ENCODE results near the gene ETS1.
A peak's percentile ranks its signal among the peaks of the same experiment; 100 is the strongest.

The ETS1 gene

GRCh38 chr11:128515826-128516778 is 71.3 kb downstream of the ETS1 start:
- DNase-seq, result no peak

- DNase-seq, result no peak
These were observed 72.3 kb downstream of the ETS1 start for GRCh38 chr11:128515086-128515485.

GRCh38 chr11:128513915-128514681 is 73.3 kb downstream of the ETS1 start:
- DNase-seq, result no peak

GRCh38 chr11:128512474-128512996 is 74.8 kb downstream of the ETS1 start:
- DNase-seq, result peak in 1 of 4 experiments; percentile 25

GRCh38 chr11:128511712-128512111 is 75.6 kb downstream of the ETS1 start:
- no peak for DNase-seq

- DNase-seq, result no peak
These were observed 77.6 kb downstream of the ETS1 start for GRCh38 chr11:128509621-128510389.

- DNase-seq, result no peak
These were observed 78.4 kb downstream of the ETS1 start for GRCh38 chr11:128508770-128509510.

- DNase-seq, result no peak
These were observed 79.4 kb downstream of the ETS1 start for GRCh38 chr11:128507936-128508335.

GRCh38 chr11:128506999-128507611 is 80.3 kb downstream of the ETS1 start:
- DNase-seq, result no peak

- no peak for DNase-seq
These were observed 81.0 kb downstream of the ETS1 start for GRCh38 chr11:128506356-128506755.

- DNase-seq, result no peak
These were observed 81.8 kb downstream of the ETS1 start for GRCh38 chr11:128505449-128506065.

GRCh38 chr11:128504486-128504885 is 82.9 kb downstream of the ETS1 start:
- DNase-seq, result no peak

- no peak for DNase-seq
These were observed 83.9 kb downstream of the ETS1 start for GRCh38 chr11:128503245-128503991.

GRCh38 chr11:128502726-128503125 is 84.6 kb downstream of the ETS1 start:
- DNase-seq, result no peak

- DNase-seq, result no peak
These were observed 85.5 kb downstream of the ETS1 start for GRCh38 chr11:128501632-128502549.

GRCh38 chr11:128501008-128501407 is 86.3 kb downstream of the ETS1 start:
- DNase-seq, result no peak

GRCh38 chr11:128500493-128500892 is 86.9 kb downstream of the ETS1 start:
- no peak for DNase-seq

- no peak for DNase-seq
These were observed 87.6 kb downstream of the ETS1 start for GRCh38 chr11:128499613-128500253.
